H1 (cell line): ENCODE data around the gene TSG101. TPM values are rescaled to one million over a fixed set of nuclear protein-coding genes. Genes with fewer than 3 reads are reported as not detected.

Experiments
- CTCF ChIA-PET: fragments of 300-600 bp; sonication (Branson Sonifier 250); formaldehyde crosslinking; loops from one replicate; lab custom pipeline; 2021; ENCODE audit not compliant: partially characterized antibody; lab: Charles Lee
- POLR2A ChIA-PET: fragments of 300-600 bp; sonication (Branson Sonifier 250); formaldehyde crosslinking; loops from one replicate; lab custom pipeline; 2021; ENCODE audit warnings: inconsistent platforms; ENCODE audit not compliant: partially characterized antibody; lab: Charles Lee
- DNase-seq, 2 experiments: peaks; one replicate each; pipeline versions ENCODE4 v3.0.0 to v3.0.0-alpha.2; 2010 to 2022; ENCODE audit warnings: low spot score in 2 of 2, low read depth in 1 of 2, mixed read lengths in 1 of 2
- FAIRE-seq: peaks from 2 replicates; lab custom pipeline; 2011; peaks lifted over from hg19 to GRCh38; lab: Jason Lieb, UNC
- H2AFZ ChIP-seq: 2 replicates; pipeline ENCODE4 v1.8.1; 2012; ENCODE audit warnings: low read length, inconsistent platforms
- H2AK5ac ChIP-seq: 2 replicates; pipeline ENCODE4 v1.6.1; 2013; ENCODE audit warnings: low read depth, low read length
- H2BK120ac ChIP-seq: replicated peaks from 2 replicates; pipeline ENCODE3; 2013; ENCODE audit warnings: low read depth, low read length, inconsistent platforms
- H2BK12ac ChIP-seq: 2 replicates; pipeline ENCODE4 v1.6.1; 2013; ENCODE audit warnings: low read depth, low read length
- H2BK15ac ChIP-seq: 2 replicates; pipeline ENCODE4 v1.6.1; 2013; ENCODE audit warnings: low read length
- H2BK20ac ChIP-seq: 2 replicates; pipeline ENCODE4 v1.6.1; 2013; ENCODE audit warnings: low read length
- H2BK5ac ChIP-seq: 2 replicates; pipeline ENCODE4 v1.6.1; 2013; ENCODE audit warnings: low read depth, low read length
- H3K14ac ChIP-seq: 2 replicates; pipeline ENCODE4 v1.6.1; 2013; ENCODE audit warnings: inconsistent platforms; ENCODE audit not compliant: insufficient read length
- H3K18ac ChIP-seq: 2 replicates; pipeline ENCODE4 v1.6.1; 2013; ENCODE audit warnings: low read length; ENCODE audit errors: extremely low read depth
- H3K23ac ChIP-seq: 2 replicates; pipeline ENCODE4 v1.6.1; 2013; ENCODE audit warnings: inconsistent platforms; ENCODE audit not compliant: insufficient read length
- H3K23me2 ChIP-seq: 2 replicates; pipeline ENCODE4 v1.6.1; 2013; ENCODE audit warnings: low read depth, low read length
- H3K27ac ChIP-seq: 2 replicates; pipeline ENCODE4 v1.6.1; 2011; ENCODE audit warnings: low read depth, low read length, inconsistent platforms
- H3K27me3 ChIP-seq, 4 experiments: replicated peaks in 1 of 4; 1 replicate in 1 of 4; 2 replicates in 3 of 4; pipeline versions ENCODE4 v1.6.1 to v1.8.1; 2011 to 2013; ENCODE audit warnings: low read length in 3 of 4, mild to moderate bottlenecking in 3 of 4, inconsistent platforms in 2 of 4, mixed read lengths in 2 of 4, moderate library complexity in 1 of 4; ENCODE audit not compliant: control insufficient read depth in 3 of 4, insufficient read depth in 3 of 4; ENCODE audit errors: extremely low read depth in 1 of 4
- H3K36me3 ChIP-seq, 4 experiments: 2 replicates each; pipeline versions ENCODE4 v1.6.1 to v1.8.1; 2011 to 2013; ENCODE audit warnings: mild to moderate bottlenecking in 4 of 4, low read length in 3 of 4, moderate library complexity in 2 of 4, control low read depth in 1 of 4, inconsistent platforms in 1 of 4; ENCODE audit not compliant: insufficient read depth in 4 of 4, control insufficient read depth in 2 of 4
- H3K4ac ChIP-seq: replicated peaks from 2 replicates; pipeline ENCODE3; 2013; ENCODE audit warnings: low read length, low read depth, mixed read lengths, inconsistent platforms; ENCODE audit not compliant: insufficient read length
- H3K4me1 ChIP-seq, 4 experiments: replicated peaks in 1 of 4; 1 replicate in 1 of 4; 2 replicates in 3 of 4; pipeline versions ENCODE4 v1.6.1 to v1.8.1; 2011 to 2013; ENCODE audit warnings: low read length in 3 of 4, inconsistent platforms in 2 of 4, mixed read lengths in 1 of 4; ENCODE audit not compliant: insufficient read depth in 4 of 4, control insufficient read depth in 3 of 4
- H3K4me2 ChIP-seq, 2 experiments: 2 replicates each; pipeline versions ENCODE4 v1.6.1 to v1.8.1; 2011 to 2013; ENCODE audit warnings: low read depth in 2 of 2, low read length in 2 of 2, control low read depth in 1 of 2, inconsistent platforms in 1 of 2, mild to moderate bottlenecking in 1 of 2; ENCODE audit not compliant: insufficient read depth in 1 of 2
- H3K4me3 ChIP-seq, 4 experiments: fragments of 200-600, 300-600 bp in 1 of 4; sonication (generic), shearing (Covaris generic), sonication (Bioruptor Twin) in 1 of 4; 2 replicates each; pipeline versions ENCODE4 v1.5.1 to v1.8.1; 2011 to 2016; ENCODE audit warnings: low read length in 4 of 4, low read depth in 3 of 4, control low read depth in 2 of 4, inconsistent platforms in 2 of 4, mild to moderate bottlenecking in 2 of 4, mixed read lengths in 1 of 4, moderate library complexity in 1 of 4; ENCODE audit not compliant: insufficient read depth in 2 of 4; ENCODE audit errors: extremely low read depth in 1 of 4
- H3K56ac ChIP-seq: replicated peaks from 2 replicates; pipeline ENCODE3; 2013; ENCODE audit warnings: low read depth, mild to moderate bottlenecking, mixed read lengths, low read length, inconsistent platforms; ENCODE audit not compliant: insufficient read length
- H3K79me1 ChIP-seq: 2 replicates; pipeline ENCODE4 v1.6.1; 2013; ENCODE audit warnings: low read depth, low read length, control low read depth
- H3K79me2 ChIP-seq, 2 experiments: 2 replicates each; pipeline versions ENCODE4 v1.6.1 to v1.8.1; 2012 to 2013; ENCODE audit warnings: low read length in 2 of 2, mild to moderate bottlenecking in 2 of 2, inconsistent platforms in 1 of 2; ENCODE audit not compliant: insufficient read depth in 2 of 2, control insufficient read depth in 1 of 2
- H3K9ac ChIP-seq, 4 experiments: replicated peaks in 1 of 4; 1 replicate in 1 of 4; 2 replicates in 3 of 4; pipeline versions ENCODE4 v1.6.1 to v1.8.1; 2011 to 2013; ENCODE audit warnings: low read depth in 3 of 4, low read length in 3 of 4, control low read depth in 2 of 4, mild to moderate bottlenecking in 2 of 4, moderate library complexity in 2 of 4, inconsistent platforms in 1 of 4; ENCODE audit errors: extremely low read depth in 1 of 4
- H3K9me3 ChIP-seq, 2 experiments: 2 replicates each; pipeline versions ENCODE4 v1.6.1 to v1.8.1; 2012 to 2013; ENCODE audit warnings: mild to moderate bottlenecking in 2 of 2, moderate library complexity in 2 of 2, control low read depth in 1 of 2, inconsistent platforms in 1 of 2, low read depth in 1 of 2, low read length in 1 of 2, mixed read lengths in 1 of 2; ENCODE audit not compliant: insufficient read depth in 2 of 2
- H4K20me1 ChIP-seq, 2 experiments: replicated peaks in 1 of 2; 2 replicates each; pipeline versions ENCODE3 to v1.8.1; 2011 to 2013; ENCODE audit warnings: inconsistent platforms in 2 of 2, low read length in 2 of 2, mild to moderate bottlenecking in 1 of 2; ENCODE audit not compliant: insufficient read depth in 2 of 2, control insufficient read depth in 1 of 2
- H4K5ac ChIP-seq: 2 replicates; pipeline ENCODE4 v1.6.1; 2013; ENCODE audit warnings: low read length, low read depth, mixed read lengths, inconsistent platforms; ENCODE audit not compliant: insufficient read length
- H4K8ac ChIP-seq: 2 replicates; pipeline ENCODE4 v1.8.0; 2013; ENCODE audit warnings: mild to moderate bottlenecking, moderate library complexity, low read length, inconsistent platforms; ENCODE audit not compliant: insufficient read depth; ENCODE audit errors: extremely low read depth
- H4K91ac ChIP-seq: replicated peaks from 2 replicates; pipeline ENCODE3; 2013; ENCODE audit warnings: low read length, mixed read lengths, inconsistent platforms; ENCODE audit not compliant: insufficient read length
- GTF2F1 ChIP-seq: IDR thresholded peaks from 2 replicates; pipeline ENCODE4 v1.6.1; 2012; ENCODE audit warnings: low read depth, low read length, improper control_type of control experiment, borderline replicate concordance
- HDAC6 ChIP-seq: IDR thresholded peaks from one replicate; pipeline ENCODE4 v1.7.1; 2012; ENCODE audit warnings: low read depth, mild to moderate bottlenecking, inconsistent platforms, low read length, moderate library complexity
- TEAD4 ChIP-seq: IDR thresholded peaks from 2 replicates; pipeline ENCODE4 v1.6.1; 2012; ENCODE audit warnings: low read depth, low read length, inconsistent platforms, mixed read lengths
- WGBS, 2 experiments: shearing (Covaris generic) in 1 of 2; methylation state at CpG; one replicate each; pipeline versions ENCODE4 v1.1.6 to v1.1.7; 2013 to 2015; ENCODE audit warnings: low lambda C conversion rate in 2 of 2, mixed read lengths in 2 of 2, inconsistent platforms in 1 of 2, low coverage in 1 of 2, missing lambda C conversion rate in 1 of 2; ENCODE audit not compliant: insufficient replicate concordance in 2 of 2, insufficient coverage in 1 of 2, insufficient read length in 1 of 2; ENCODE audit errors: extremely low coverage in 1 of 2, missing lambda C conversion rate in 1 of 2; 5-methylcytosine and 5-hydroxymethylcytosine counted together
- polyA plus RNA-seq, 7 experiments: library from polyadenylated mRNA; depleted of rRNA in 3 of 7; stranded (reverse) in 5 of 7; unstranded in 2 of 7; fragments of >200 nt in 5 of 7; fragments of 200-250 nt in 2 of 7; gene quantifications; 1 replicate in 5 of 7; 2 replicates in 1 of 7; 4 replicates in 1 of 7; pipeline versions ENCODE4 v1.2.1 to v1.2.3, GENCODE V29; 2011 to 2013; ENCODE audit warnings: missing spikeins in 2 of 7, mixed read lengths in 2 of 7
- total RNA-seq: library from RNA; stranded (reverse); fragmentation: NEBNext Ultra II Directional; extraction: Animal tissue kit (Norgen Biotek cat#: 25700); gene quantifications from 2 replicates; pipeline ENCODE4 v1.2.1, GENCODE V29; 2021

The TSG101 gene
- total and polyA plus RNA-seq, 2 of the 8 experiments (the other 6 are each of a cell fraction or from before 2014, with no cell fraction given), result 50.8 to 151 TPM

GRCh38 chr11:18491924-18492323 lies 34.8 kb downstream of the TSG101 start:
- H3K4me1 ChIP-seq, result no peaks in the 10 kb centered on the region
- WGBS, 2 experiments, result 95% methylated on average over 2 of the region's 2 CpGs; no CpG with 5 or more reads in 1 of the 2 experiments
- H4K8ac ChIP-seq, result no peak overlapping the region
- H2BK20ac ChIP-seq, result no peak overlapping the region
- H3K79me1 ChIP-seq, result no peaks in the 10 kb centered on the region; the same call in 1 of the 2 replicates
- no peak overlapping the region for H3K23ac ChIP-seq
- TF ChIP-seq GTF2F1, result no peak
- TF ChIP-seq HDAC6, result no peak
- TF ChIP-seq TEAD4, result no peak
- H3K18ac ChIP-seq, result no peak overlapping the region
- no peak overlapping the region for H3K4me3 ChIP-seq
- H2BK5ac ChIP-seq, result no peak overlapping the region
- ChIA-PET POLR2A (interaction anchor here (1.1 to 1.5 kb wide), 2 partner anchors 97 to 142 kb away, joined by 3 to 4 read pairs; partner anchors contain the start of genes LDHA and SPTY2D1), CTCF (interaction anchor here (0.9 kb wide), 1 partner anchor 10 kb away, joined by 4 read pairs; no protein-coding TSS in a partner anchor)
- H2BK15ac ChIP-seq, result no peak overlapping the region
- peaks cover 0 to 27% (median 7%) of the 10 kb centered on the region in 4 experiments; a peak in 4 of 8 replicates for H3K36me3 ChIP-seq
- no peak overlapping the region for H4K5ac ChIP-seq
- FAIRE-seq (no peak), DNase-seq (no peak)
- no peak overlapping the region for H3K9ac ChIP-seq
- H2AK5ac ChIP-seq, result no peak overlapping the region
- no peak overlapping the region for H2AFZ ChIP-seq
- no peaks in the 10 kb centered on the region for H3K23me2 ChIP-seq
- H3K4ac ChIP-seq, result no peak overlapping the region
- no peak overlapping the region for H3K4me2 ChIP-seq
- no peak overlapping the region for H3K56ac ChIP-seq
- H4K20me1 ChIP-seq, result no peaks in the 10 kb centered on the region
- no peak overlapping the region for H3K27ac ChIP-seq
- H3K27me3 ChIP-seq, result no peaks in the 10 kb centered on the region
- no peaks in the 10 kb centered on the region for H3K9me3 ChIP-seq
- no peak overlapping the region for H3K14ac ChIP-seq
- H2BK12ac ChIP-seq, result no peak overlapping the region
- no peaks in the 10 kb centered on the region for H3K79me2 ChIP-seq
- no peak overlapping the region for H4K91ac ChIP-seq
- H2BK120ac ChIP-seq, result no peak overlapping the region
